HCT116 (cell line): ENCODE data around the gene FAM9B.

ENCODE experiments used
- ELF1 ChIP-seq: IDR thresholded peaks from 2 replicates; pipeline ENCODE4 v1.6.1; 2012; ENCODE audit warnings: low read depth, borderline replicate concordance
- EZH2 ChIP-seq: fragments of 200-600 bp; sonication (generic); IDR thresholded peaks from 2 replicates; pipeline ENCODE4 v1.6.1; 2017; ENCODE audit warnings: antibody characterized with exemption, mixed run types
- EZH2phosphoT487 ChIP-seq: fragments of 200-600 bp; IDR thresholded peaks from 2 replicates; pipeline ENCODE4 v1.6.1; 2018; ENCODE audit warnings: antibody characterized with exemption, borderline replicate concordance
- FOSL1 ChIP-seq: IDR thresholded peaks from 2 replicates; pipeline ENCODE4 v1.6.1; 2012; ENCODE audit warnings: low read depth
- JUND ChIP-seq: IDR thresholded peaks from 2 replicates; pipeline ENCODE4 v1.6.1; 2012
- POLR2AphosphoS5 ChIP-seq: IDR thresholded peaks from 2 replicates; pipeline ENCODE4 v1.6.1; 2011; ENCODE audit warnings: mild to moderate bottlenecking, low read depth, low read length, moderate library complexity
- SP1 ChIP-seq: IDR thresholded peaks from 2 replicates; pipeline ENCODE4 v1.6.1; 2012; ENCODE audit warnings: low read depth
- SRF ChIP-seq: IDR thresholded peaks from 2 replicates; pipeline ENCODE4 v1.6.1; 2012; ENCODE audit warnings: low read depth
- TCF7L2 ChIP-seq: IDR thresholded peaks from 2 replicates; pipeline ENCODE4 v1.7.0; 2011; ENCODE audit warnings: borderline replicate concordance, inconsistent platforms; ENCODE audit not compliant: insufficient read depth, insufficient read length; ENCODE audit errors: extremely low read depth
- YY1 ChIP-seq: IDR thresholded peaks from 2 replicates; pipeline ENCODE4 v1.6.1; 2011; ENCODE audit warnings: low read length, low read depth, moderate library complexity, mild to moderate bottlenecking; ENCODE audit not compliant: insufficient replicate concordance; ENCODE audit errors: extremely low read depth
- TF ChIP-seq, protein P1 (sequence below), 3 experiments: fragments of 200-600 bp in 1 of 3; sonication (generic) in 1 of 3; IDR thresholded peaks in 2 of 3; conservative IDR thresholded peaks in 1 of 3; 2 replicates each; pipeline ENCODE4 v1.5.1; 2012 to 2017; ENCODE audit warnings: low read depth in 2 of 3, low read length in 2 of 3, antibody characterized with exemption in 1 of 3, borderline replicate concordance in 1 of 3, control low read depth in 1 of 3, mild to moderate bottlenecking in 1 of 3, mixed read lengths in 1 of 3, mixed run types in 1 of 3, moderate library complexity in 1 of 3; ENCODE audit not compliant: insufficient read depth in 1 of 3

GRCh38 chrX:9071031-9071650 lies 37.2 kb upstream of the FAM9B start:
- TF ChIP-seq ELF1 (no peak), SP1 (no peak), YY1 (no peak), FOSL1 (no peak), TCF7L2 (no peak), SRF (no peak), JUND (no peak), POLR2AphosphoS5 (no peak), EZH2 (no peak), EZH2phosphoT487 (no peak)
- TF ChIP-seq, protein P1, sequence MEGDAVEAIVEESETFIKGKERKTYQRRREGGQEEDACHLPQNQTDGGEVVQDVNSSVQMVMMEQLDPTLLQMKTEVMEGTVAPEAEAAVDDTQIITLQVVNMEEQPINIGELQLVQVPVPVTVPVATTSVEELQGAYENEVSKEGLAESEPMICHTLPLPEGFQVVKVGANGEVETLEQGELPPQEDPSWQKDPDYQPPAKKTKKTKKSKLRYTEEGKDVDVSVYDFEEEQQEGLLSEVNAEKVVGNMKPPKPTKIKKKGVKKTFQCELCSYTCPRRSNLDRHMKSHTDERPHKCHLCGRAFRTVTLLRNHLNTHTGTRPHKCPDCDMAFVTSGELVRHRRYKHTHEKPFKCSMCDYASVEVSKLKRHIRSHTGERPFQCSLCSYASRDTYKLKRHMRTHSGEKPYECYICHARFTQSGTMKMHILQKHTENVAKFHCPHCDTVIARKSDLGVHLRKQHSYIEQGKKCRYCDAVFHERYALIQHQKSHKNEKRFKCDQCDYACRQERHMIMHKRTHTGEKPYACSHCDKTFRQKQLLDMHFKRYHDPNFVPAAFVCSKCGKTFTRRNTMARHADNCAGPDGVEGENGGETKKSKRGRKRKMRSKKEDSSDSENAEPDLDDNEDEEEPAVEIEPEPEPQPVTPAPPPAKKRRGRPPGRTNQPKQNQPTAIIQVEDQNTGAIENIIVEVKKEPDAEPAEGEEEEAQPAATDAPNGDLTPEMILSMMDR (IDR thresholded peaks at IDR 0.05 in 2 of 3, conservative IDR thresholded peaks at IDR 0.05 in 1 of 3; ENCODE audit: borderline replicate concordance in 1 of 3, insufficient read depth in 1 of 3, low read depth in 2 of 3, low read length in 2 of 3): no peak
